OCI-LY3 (cell line): ENCODE measurements around the gene RNF17.

Experiments used
- CTCF ChIP-seq: fragments of 200-600, 300-600 bp; sonication (generic); IDR thresholded peaks from 2 replicates; pipeline ENCODE4 v1.5.1; 2014; ENCODE audit warnings: antibody characterized with exemption, low read length, low read depth
- EZH2phosphoT487 ChIP-seq: fragments of 200-600 bp; shearing (Covaris generic); IDR thresholded peaks from 2 replicates; pipeline ENCODE4 v1.6.1; 2018; ENCODE audit warnings: antibody characterized with exemption, mixed run types, low read depth

DNA sequence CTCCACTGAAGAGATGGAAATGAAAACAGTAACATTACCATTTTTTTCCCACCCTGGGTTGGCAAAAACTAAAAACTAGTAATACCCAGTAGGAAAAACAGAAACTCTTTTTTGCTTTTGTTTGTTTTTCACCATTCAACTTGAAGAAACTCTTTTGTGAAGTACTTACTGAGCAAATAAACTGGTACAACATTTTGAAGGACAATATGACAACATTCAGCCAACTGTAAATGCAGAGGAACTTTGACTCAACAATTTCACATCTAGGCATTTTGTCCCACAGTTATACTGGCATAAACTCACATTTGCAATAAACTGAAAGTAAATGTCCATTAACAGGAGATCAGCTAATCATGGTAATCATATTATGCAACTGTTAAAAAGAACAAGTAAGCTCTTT, 152.5 kb downstream of the RNF17 start:
- TF ChIP-seq CTCF = no peak
- no peak for TF ChIP-seq EZH2phosphoT487
